Liver (tissue), 9 donors: ENCODE results near the gene KCTD16. TPM values are rescaled to one million over a fixed set of nuclear protein-coding genes. Genes with fewer than 3 reads are reported as not detected.

Source experiments
- DNase-seq: peaks from one replicate; pipeline ENCODE4 v3.0.0-alpha.2; 2017; ENCODE audit warnings: low spot score
- H3K27ac ChIP-seq, 2 donors: one replicate each; pipeline ENCODE4 v1.7.0; 2013; ENCODE audit warnings: inconsistent platforms in 2 of 2, low read length in 2 of 2, control low read depth in 1 of 2, low read depth in 1 of 2, mild to moderate bottlenecking in 1 of 2
- H3K27me3 ChIP-seq, 4 donors: one replicate each; pipeline versions ENCODE4 v1.6.1 to v1.7.0; 2013; ENCODE audit warnings: low read length in 3 of 4, inconsistent platforms in 1 of 4, mild to moderate bottlenecking in 1 of 4, moderate library complexity in 1 of 4; ENCODE audit not compliant: control insufficient read depth in 4 of 4, insufficient read depth in 4 of 4
- H3K36me3 ChIP-seq, 4 donors: one replicate each; pipeline versions ENCODE4 v1.6.1 to v1.7.0; 2013; ENCODE audit warnings: low read length in 3 of 4, mild to moderate bottlenecking in 3 of 4, low read depth in 1 of 4, moderate library complexity in 1 of 4; ENCODE audit not compliant: control insufficient read depth in 4 of 4, insufficient read depth in 3 of 4
- H3K4me1 ChIP-seq, 4 donors: one replicate each; pipeline versions ENCODE4 v1.6.1 to v1.7.0; 2013; ENCODE audit warnings: low read length in 3 of 4, mild to moderate bottlenecking in 3 of 4, moderate library complexity in 1 of 4; ENCODE audit not compliant: control insufficient read depth in 4 of 4, insufficient read depth in 4 of 4
- H3K4me3 ChIP-seq, 3 donors: one replicate each; pipeline versions ENCODE4 v1.6.1 to v1.7.0; 2013; ENCODE audit warnings: low read length in 3 of 3, control low read depth in 1 of 3, low read depth in 1 of 3, mild to moderate bottlenecking in 1 of 3
- H3K9ac ChIP-seq, 2 donors: one replicate each; pipeline ENCODE4 v1.7.0; 2013; ENCODE audit warnings: low read length in 2 of 2, mild to moderate bottlenecking in 2 of 2, moderate library complexity in 2 of 2, control low read depth in 1 of 2, low read depth in 1 of 2
- H3K9me3 ChIP-seq, 4 donors: one replicate each; pipeline versions ENCODE4 v1.6.1 to v1.7.0; 2013; ENCODE audit warnings: low read length in 3 of 4; ENCODE audit not compliant: control insufficient read depth in 4 of 4
- ATF3 ChIP-seq: IDR thresholded peaks from 2 replicates; pipeline ENCODE4 v1.6.1; 2016; ENCODE audit warnings: antibody characterized with exemption
- CTCF ChIP-seq: fragments of 150-350 bp; IDR thresholded peaks from 2 replicates; pipeline ENCODE4 v1.5.1; 2017; ENCODE audit warnings: improper control_type of control experiment, low read depth, low read length; ENCODE audit not compliant: missing input control
- EGR1 ChIP-seq, 2 donors: IDR thresholded peaks; 2 replicates each; pipeline ENCODE4 v1.6.1; 2016 to 2018; ENCODE audit warnings: antibody characterized with exemption in 2 of 2, low read depth in 2 of 2
- FOXA1 ChIP-seq: IDR thresholded peaks from 2 replicates; pipeline ENCODE4 v1.6.1; 2016; ENCODE audit warnings: antibody characterized with exemption
- FOXA2 ChIP-seq: IDR thresholded peaks from 2 replicates; pipeline ENCODE4 v1.6.1; 2016; ENCODE audit warnings: antibody characterized with exemption
- GABPA ChIP-seq, 2 donors: IDR thresholded peaks in 1 of 2; conservative IDR thresholded peaks in 1 of 2; 2 replicates each; pipeline ENCODE4 v1.6.1; 2016; ENCODE audit warnings: antibody characterized with exemption in 2 of 2, mild to moderate bottlenecking in 1 of 2, moderate library complexity in 1 of 2
- HNF4A ChIP-seq, 2 donors: conservative IDR thresholded peaks; 2 replicates each; pipeline ENCODE4 v1.6.1; 2016; ENCODE audit warnings: antibody characterized with exemption in 2 of 2, mild to moderate bottlenecking in 2 of 2
- HNF4G ChIP-seq: IDR thresholded peaks from 2 replicates; pipeline ENCODE4 v1.6.1; 2016; ENCODE audit warnings: antibody characterized with exemption
- JUND ChIP-seq, 2 donors: IDR thresholded peaks; 2 replicates each; pipeline ENCODE4 v1.6.1; 2016; ENCODE audit warnings: antibody characterized with exemption in 2 of 2
- MAX ChIP-seq: IDR thresholded peaks from 2 replicates; pipeline ENCODE4 v1.6.1; 2016; ENCODE audit warnings: antibody characterized with exemption
- NR2F2 ChIP-seq: IDR thresholded peaks from 2 replicates; pipeline ENCODE4 v1.6.1; 2016; ENCODE audit warnings: antibody characterized with exemption
- RAD21 ChIP-seq, 2 donors: IDR thresholded peaks; 2 replicates each; pipeline ENCODE4 v1.6.1; 2016; ENCODE audit warnings: antibody characterized with exemption in 2 of 2, mild to moderate bottlenecking in 2 of 2
- REST ChIP-seq: IDR thresholded peaks from 2 replicates; pipeline ENCODE4 v1.6.1; 2016; ENCODE audit warnings: antibody characterized with exemption, mild to moderate bottlenecking
- RXRA ChIP-seq, 2 donors: IDR thresholded peaks; 2 replicates each; pipeline ENCODE4 v1.6.1; 2017 to 2018; ENCODE audit warnings: antibody characterized with exemption in 2 of 2, mild to moderate bottlenecking in 1 of 2
- SP1 ChIP-seq: IDR thresholded peaks from 2 replicates; pipeline ENCODE4 v1.6.1; 2018; ENCODE audit warnings: antibody characterized with exemption, mild to moderate bottlenecking
- TAF1 ChIP-seq: conservative IDR thresholded peaks from 2 replicates; pipeline ENCODE4 v1.6.1; 2016; ENCODE audit warnings: antibody characterized with exemption, mild to moderate bottlenecking
- YY1 ChIP-seq: IDR thresholded peaks from 2 replicates; pipeline ENCODE4 v1.6.1; 2016; ENCODE audit warnings: antibody characterized with exemption, mild to moderate bottlenecking
- ZBTB33 ChIP-seq: IDR thresholded peaks from 2 replicates; pipeline ENCODE4 v1.6.1; 2016; ENCODE audit warnings: antibody characterized with exemption
- WGBS: extraction: QIAGEN DNeasy Blood & Tissue Kit; methylation state at CpG from one replicate; pipeline ENCODE4 v1.1.7; 2013; 5-methylcytosine and 5-hydroxymethylcytosine counted together
- polyA plus RNA-seq, 2 donors: library from polyadenylated mRNA; stranded (reverse) in 1 of 2; unstranded in 1 of 2; fragments of 200-250 nt in 1 of 2; fragments of >200 nt in 1 of 2; fragmentation: Nextera tagmentation in 1 of 2; extraction: Ambion mirVana in 1 of 2; gene quantifications; one replicate each; pipeline versions ENCODE4 v1.2.1 to v1.2.3, GENCODE V29; 2013 to 2015
- total RNA-seq, 2 donors: library from RNA; depleted of rRNA; stranded (reverse); fragments of >200 nt; gene quantifications; one replicate each; pipeline ENCODE4 v1.2.3, GENCODE V29; 2014
- donor health status: healthy.
- donor health status: healthy.
- donor health status: healthy.
- donor health status: healthy.
- donor health status: healthy.

Gene KCTD16
- total and polyA plus RNA-seq, 4 donors = under 0.01 to 0.05 (median 0.01) TPM; not detected in 1

GRCh38 chr5:144196612-144197011, 25.9 kb downstream of the KCTD16 start:
- Histone ChIP-seq H3K9me3 (no peaks in the 10 kb centered on the region), H3K27ac (no peak overlapping the region), H3K4me3 (no peak overlapping the region), H3K4me1 (no peaks in the 10 kb centered on the region), H3K9ac (no peak overlapping the region), H3K27me3 (peaks cover 0 to 10% (median 0%) of the 10 kb centered on the region in 4 donors), H3K36me3 (no peaks in the 10 kb centered on the region)
- WGBS = 75% methylated on average over 1 of the region's 1 CpG
- TF ChIP-seq ZBTB33 (no peak), HNF4G (no peak), REST (no peak), ATF3 (no peak), GABPA (IDR thresholded peaks at IDR 0.05 in 1 of 2, conservative IDR thresholded peaks at IDR 0.05 in 1 of 2) (no peak), JUND (IDR thresholded peaks at IDR 0.05) (no peak), NR2F2 (no peak), SP1 (no peak), FOXA1 (no peak), FOXA2 (no peak), HNF4A (conservative IDR thresholded peaks at IDR 0.05) (no peak), RXRA (IDR thresholded peaks at IDR 0.05) (no peak), MAX (no peak), EGR1 (IDR thresholded peaks at IDR 0.05; ENCODE audit: low read depth in 2 of 2) (no peak), YY1 (no peak), CTCF (no peak), RAD21 (IDR thresholded peaks at IDR 0.05) (no peak), TAF1 (no peak)
- DNase-seq = no peak
